Caki2 (cell line): ENCODE data around the gene SRGAP2C. TPM values are rescaled to one million over a fixed set of nuclear protein-coding genes. Genes with fewer than 3 reads are reported as not detected.
A peak's percentile ranks its signal among the peaks of the same experiment; 100 is the strongest.
"Not testable (repeated sequence)": the region's sequence is repeated elsewhere in the genome, so short reads cannot be mapped to it uniquely, and the experiment has no call there.

ENCODE experiments used
- DNase-seq: peaks from one replicate; pipeline ENCODE4 v3.0.0-alpha.2; 2015; ENCODE audit warnings: low read depth
- in situ Hi-C: cut with HindIII; loops from 2 replicates; pipeline ENCODE4 v1.10.0; 2016; ENCODE audit warnings: low sequenced_read_pairs, low pct_unique_long_range_greater_than_20kb, mixed read lengths
- total RNA-seq: library from RNA; depleted of rRNA; stranded (reverse); fragments of >200 nt; shearing (Covaris generic); gene quantifications from 2 replicates; pipeline ENCODE4 v1.2.3, GENCODE V29; 2014; ENCODE audit warnings: low replicate concordance; rRNA removed

SRGAP2C gene
- total RNA-seq, result 4.6 and 8.6 TPM in 2 replicates

- in situ Hi-C loops, result not testable (repeated sequence)
- DNase-seq, result peak; percentile 99
Observed at GRCh38 chr1:121184290-121185127, at the start of gene SRGAP2C, which contains the start of gene FAM72B. TSS of gene SRGAP2C (plus strand) at chr1:121184975. CDS start at chr1:121187447, 2,472 bp downstream. TSS of gene FAM72B (minus strand) at chr1:121184340. CDS start at chr1:121183489, 851 bp downstream.

DNA sequence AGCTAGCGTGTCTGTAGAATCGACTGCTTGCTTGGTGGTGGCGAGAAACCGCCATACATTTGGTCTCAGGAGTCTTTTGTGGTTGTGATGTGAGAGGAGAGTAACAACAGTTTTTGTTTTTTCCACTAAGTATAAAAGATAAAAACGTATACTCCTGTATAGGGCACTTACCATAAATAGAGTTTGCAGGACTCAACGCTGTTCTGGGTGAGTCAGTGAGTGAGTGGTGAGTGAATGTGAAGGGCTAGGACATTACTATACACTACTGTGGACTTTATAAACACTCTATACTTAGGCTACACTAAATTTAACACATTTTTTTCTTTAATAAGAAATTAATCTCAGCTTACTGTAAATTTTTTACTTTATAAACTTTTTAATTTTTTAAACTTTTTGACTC lies 44.4 kb upstream of the SRGAP2C start:
- in situ Hi-C loops, result not testable (repeated sequence)

GRCh38 chr1:121148489-121149190 lies 36.1 kb upstream of the SRGAP2C start:
- in situ Hi-C loops, DNase-seq: not testable (repeated sequence)

More for the DNA sequence above, 44.4 kb upstream of the SRGAP2C start:
- DNase-seq, result not testable (repeated sequence)

- DNase-seq, in situ Hi-C loops: not testable (repeated sequence)
Observed at GRCh38 chr1:121151294-121151693, 33.5 kb upstream of the SRGAP2C start.

- in situ Hi-C loops, DNase-seq: not testable (repeated sequence)
Observed at GRCh38 chr1:121152788-121153187, 32.0 kb upstream of the SRGAP2C start.

DNA sequence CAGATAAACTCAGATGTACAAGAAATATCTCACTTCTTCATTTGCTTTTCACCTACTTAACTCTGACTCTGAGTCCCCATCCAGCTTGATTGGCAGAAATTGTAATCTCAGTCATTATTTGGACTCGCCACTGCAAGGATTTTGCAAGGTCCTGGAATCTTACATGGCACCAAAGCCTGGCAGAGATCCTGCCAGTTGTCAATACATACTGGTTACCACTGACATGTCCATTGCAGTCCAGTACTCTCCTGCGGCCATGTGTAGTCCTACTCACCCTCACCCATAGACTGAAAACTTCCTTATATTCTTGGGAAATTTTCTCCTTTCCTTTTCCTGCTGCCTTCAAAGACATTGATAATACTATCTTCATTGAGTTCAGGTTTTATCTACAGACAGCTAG lies 30.0 kb upstream of the SRGAP2C start:
- in situ Hi-C loops, DNase-seq: not testable (repeated sequence)

DNA sequence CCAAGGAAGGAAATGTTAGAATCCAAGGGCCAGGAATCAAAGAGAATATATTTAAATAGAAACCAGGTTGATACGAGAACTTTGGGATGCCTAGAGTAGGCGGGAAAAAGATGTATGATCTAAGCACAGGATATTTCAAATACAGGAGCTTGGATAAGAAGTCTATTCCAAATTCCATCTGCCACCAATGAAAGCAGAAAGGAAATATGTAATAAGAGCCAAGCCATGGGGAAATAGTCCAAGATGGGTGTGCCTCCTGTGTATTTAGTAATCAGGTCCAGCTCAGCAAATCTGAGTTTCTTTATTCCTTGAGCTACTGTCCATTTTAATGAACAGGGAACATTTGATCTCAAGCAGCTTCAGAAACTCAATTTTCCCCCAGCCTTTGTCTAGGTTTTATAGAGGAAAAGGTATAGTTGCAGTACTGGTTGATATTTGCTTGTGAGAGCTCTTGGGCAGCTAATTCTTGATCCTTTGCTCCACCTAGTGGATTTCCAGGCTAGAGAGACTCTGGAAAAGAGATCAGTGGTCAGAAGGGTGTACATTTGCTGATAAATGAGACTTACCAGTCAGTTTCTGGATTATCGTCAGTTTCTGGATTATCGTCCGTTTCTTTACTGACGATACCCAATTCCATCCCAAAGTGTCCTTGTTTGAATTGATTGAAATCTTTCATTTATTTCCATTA lies 29.0 kb upstream of the SRGAP2C start:
- in situ Hi-C loops, result not testable (repeated sequence)
- DNase-seq, result peak; percentile 5

GRCh38 chr1:121156958-121157603 lies 27.7 kb upstream of the SRGAP2C start:
- DNase-seq, in situ Hi-C loops: not testable (repeated sequence)

DNA sequence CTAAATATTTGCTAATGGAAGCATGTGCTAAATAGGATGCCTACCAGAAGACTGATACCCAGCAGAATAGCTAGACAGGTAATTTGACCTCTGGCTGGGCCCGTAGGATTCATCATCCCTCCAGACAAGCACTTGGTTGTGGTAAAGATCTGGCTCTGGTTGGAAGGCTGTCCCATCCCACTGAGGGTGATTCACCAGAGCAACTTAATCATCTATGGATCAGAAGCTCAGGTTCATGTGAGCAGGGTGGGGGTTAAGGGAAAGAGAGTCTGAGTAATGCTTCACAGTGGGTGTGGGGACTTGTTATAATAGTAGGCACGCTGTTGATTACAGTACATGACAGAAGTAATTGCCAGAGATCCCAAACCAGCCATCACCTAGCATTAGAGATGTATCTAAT lies 27.2 kb upstream of the SRGAP2C start:
- in situ Hi-C loops, DNase-seq: not testable (repeated sequence)

GRCh38 chr1:121160118-121160517 lies 24.7 kb upstream of the SRGAP2C start:
- DNase-seq, in situ Hi-C loops: not testable (repeated sequence)

DNA sequence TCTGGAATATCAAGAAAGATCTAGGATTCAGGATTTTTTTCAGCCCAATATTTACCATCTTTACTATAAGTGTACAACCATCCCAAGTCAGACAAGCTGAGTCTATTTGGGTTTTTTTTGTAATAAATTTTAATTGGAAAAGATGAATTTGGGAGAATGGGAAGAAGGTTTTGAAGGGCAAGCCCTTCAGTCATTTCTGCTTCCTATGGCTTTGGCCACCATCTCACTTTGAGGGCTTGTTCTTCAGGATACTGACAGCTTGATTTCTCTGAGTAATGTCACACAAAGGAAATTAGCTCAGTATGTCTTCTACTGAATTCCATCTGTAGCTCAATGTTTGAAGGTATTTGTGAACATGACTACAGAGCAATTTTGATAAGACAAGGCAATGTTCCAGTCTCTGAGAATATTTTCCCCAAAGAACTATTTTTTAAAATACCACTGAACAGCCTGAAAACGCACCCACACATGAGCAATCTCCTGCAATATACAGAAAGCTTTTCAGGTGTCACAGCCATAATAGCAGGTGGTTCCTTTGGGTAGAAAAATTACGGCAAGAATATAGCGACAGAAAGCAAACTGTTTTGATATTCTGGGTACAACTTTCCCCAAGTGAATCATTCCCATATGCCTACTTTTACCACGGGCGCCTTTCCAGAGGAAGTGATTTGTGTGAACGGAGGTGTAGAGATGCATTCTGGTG lies 23.4 kb upstream of the SRGAP2C start:
- DNase-seq, in situ Hi-C loops: not testable (repeated sequence)

GRCh38 chr1:121163850-121164757 lies 20.7 kb upstream of the SRGAP2C start:
- in situ Hi-C loops, result not testable (repeated sequence)
- DNase-seq, result peak; percentile 69

DNA sequence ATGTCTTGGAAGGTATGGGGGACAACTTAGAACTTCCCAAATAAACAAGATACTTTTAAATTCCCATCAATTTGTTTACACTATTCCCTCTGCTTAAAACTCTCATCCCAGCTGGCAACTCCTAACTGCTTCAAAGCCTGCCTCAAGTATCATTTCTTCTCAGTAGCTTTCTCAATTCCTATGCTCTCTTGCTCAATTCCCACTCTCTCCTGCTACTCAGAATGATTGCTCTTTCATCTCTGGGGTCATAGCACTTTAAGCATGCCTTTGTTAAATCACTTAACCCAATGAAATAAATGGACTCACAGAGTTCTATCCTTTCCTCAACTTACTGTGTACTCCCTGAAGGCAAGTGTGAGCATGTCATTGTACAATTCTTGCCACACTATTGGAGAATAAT lies 19.5 kb upstream of the SRGAP2C start:
- DNase-seq, in situ Hi-C loops: not testable (repeated sequence)

DNA sequence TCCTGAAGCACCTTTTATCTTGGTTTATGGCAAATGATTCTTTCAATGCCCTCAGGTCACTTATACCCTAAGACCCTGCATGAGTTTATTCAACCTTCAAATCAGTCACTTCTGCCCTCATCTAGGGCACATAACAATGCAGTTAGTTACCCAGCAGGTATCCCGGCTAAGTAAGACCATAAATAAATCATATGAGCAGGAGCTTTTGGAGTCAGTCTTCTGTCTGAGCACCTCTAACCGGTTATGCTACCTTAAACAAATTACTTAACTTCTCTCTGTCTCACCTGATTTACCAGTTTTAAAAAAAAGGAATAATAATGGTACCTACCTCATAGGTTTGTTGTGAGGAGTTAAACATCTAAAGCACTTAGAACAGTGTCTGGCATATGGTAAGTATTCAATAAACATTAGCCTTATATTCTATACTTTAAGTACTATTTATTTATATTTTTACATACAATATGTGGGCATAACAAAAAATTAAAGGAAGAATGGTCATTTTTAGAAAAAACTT lies 17.5 kb upstream of the SRGAP2C start:
- DNase-seq, in situ Hi-C loops: not testable (repeated sequence)

GRCh38 chr1:121168152-121168668 lies 16.6 kb upstream of the SRGAP2C start:
- DNase-seq, in situ Hi-C loops: not testable (repeated sequence)

- in situ Hi-C loops, DNase-seq: not testable (repeated sequence)
Observed at GRCh38 chr1:121176649-121177048, 8.1 kb upstream of the SRGAP2C start.
